Middle frontal gyrus (tissue), 1 donor: ENCODE measurements around the gene POLR2E.
"Not testable (repeated sequence)": the region's sequence is repeated elsewhere in the genome, so short reads cannot be mapped to it uniquely, and the experiment has no call there.

ENCODE experiments used
- DNase-seq: peaks from one replicate; pipeline ENCODE4 v3.0.0-alpha.2; 2015; ENCODE audit warnings: low spot score; ENCODE audit errors: extremely low spot score

The POLR2E gene

GRCh38 chr19:1094978-1095701 is at the start of gene POLR2E:
Gene POLR2E (minus strand): TSS chr19:1095375. CDS start chr19:1095315, 60 bp downstream.
- DNase-seq, result peak; percentile 98

DNA sequence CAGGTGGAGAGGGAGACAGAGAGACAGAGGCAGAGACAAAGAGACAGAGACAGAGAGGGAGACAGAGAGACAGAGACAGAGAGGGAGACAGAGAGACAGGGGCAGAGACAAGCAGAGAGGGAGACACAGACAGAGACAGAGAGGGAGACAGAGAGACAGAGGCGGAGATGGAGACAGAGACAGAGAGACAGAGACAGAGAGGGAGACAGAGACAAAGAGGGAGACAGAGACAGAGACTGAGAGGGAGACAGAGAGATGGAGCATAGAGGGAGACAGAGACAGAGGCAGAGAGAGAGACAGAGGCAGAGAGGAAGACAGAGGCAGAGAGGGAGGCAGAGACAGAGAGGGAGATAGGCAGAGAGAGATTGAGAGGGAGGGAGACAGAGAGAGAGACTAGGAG is 49.6 kb upstream of the POLR2E start:
- no peak for DNase-seq

DNA sequence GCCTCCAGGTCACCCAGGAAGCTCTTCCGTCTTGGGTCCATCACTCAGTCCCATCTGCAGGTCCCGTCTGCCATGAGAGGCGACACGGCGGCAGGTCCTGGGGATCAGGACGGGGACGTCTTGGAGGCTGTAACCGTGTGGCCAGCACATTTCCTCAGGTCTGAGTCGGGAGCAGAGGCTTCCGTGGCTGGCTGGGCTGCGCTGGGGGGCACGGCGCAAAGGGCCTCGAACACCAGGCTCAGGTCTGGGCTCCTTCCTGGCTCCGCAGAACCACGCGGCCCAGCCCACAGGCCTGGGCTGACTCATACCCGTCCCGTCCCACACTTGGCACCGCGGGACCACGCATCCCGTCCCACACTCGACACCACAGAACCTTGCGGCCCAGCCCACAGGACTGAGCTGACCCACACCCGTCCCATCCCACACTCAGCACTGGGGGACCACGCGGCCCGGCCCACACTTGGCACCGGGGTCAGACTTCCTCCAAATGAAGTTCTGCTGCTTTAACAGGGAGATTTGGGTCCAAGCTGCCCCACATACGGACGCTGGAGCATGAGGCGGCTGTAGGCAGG is 48.7 kb upstream of the POLR2E start:
- no peak for DNase-seq

GRCh38 chr19:1141944-1142343 is 46.8 kb upstream of the POLR2E start:
- no peak for DNase-seq

DNA sequence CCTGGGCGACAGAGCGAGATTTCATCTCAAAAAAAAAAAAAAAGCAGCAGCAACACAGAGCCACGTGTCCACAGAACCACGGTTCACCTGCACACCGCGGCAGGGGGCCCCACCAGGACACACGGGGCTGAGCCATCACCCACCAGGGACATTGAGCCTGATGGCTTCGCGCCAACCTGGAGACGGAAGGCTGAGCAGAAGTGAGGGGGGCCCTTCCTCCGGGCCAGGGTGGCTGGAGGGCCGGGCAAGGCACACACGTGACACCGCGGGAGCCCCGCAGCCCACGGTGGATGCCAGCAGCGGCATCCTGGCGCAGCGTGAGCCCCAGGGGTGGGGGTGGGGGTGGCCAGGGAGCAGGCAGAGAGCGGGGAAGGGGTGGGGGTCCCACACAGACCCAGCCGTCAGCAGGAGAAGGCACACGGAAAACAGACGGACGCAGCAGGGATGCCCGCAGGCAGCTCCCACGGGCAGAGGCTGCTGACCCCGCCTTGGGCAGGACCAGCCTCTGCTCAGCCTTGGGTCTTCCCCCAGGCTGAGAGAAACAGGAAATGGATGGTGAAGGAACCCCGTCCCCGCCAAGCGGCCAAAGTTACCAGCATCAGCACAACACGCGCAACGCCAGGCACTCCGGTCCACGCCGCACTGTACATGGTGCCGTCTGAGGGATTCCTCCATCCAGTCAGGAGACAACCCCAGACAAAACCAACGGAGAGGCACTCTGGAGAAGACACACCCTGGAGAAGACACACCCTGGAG is 45.3 kb upstream of the POLR2E start:
- DNase-seq, result no peak

- DNase-seq, result no peak
Observed at GRCh38 chr19:1139126-1139525, 44.0 kb upstream of the POLR2E start.

DNA sequence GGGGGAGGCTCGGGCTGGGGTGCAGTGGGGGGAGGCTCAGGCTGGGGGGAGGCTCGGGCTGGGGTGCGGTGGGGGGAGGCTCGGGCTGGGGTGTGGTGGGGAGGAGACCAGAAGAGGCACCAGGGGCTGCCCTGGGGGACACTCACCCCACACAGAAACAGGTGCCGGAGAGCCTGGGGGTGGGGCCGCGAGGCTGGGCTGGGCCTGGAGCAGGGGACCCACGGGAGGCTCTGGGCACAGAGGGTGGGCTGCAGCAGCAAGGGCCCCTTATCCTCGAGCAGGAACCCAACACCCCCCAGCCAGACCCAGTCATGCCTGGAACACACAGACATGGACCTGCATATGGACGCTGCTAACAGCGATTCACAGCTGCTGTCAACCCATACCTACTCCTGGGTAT is 42.9 kb upstream of the POLR2E start:
- DNase-seq, result no peak

DNA sequence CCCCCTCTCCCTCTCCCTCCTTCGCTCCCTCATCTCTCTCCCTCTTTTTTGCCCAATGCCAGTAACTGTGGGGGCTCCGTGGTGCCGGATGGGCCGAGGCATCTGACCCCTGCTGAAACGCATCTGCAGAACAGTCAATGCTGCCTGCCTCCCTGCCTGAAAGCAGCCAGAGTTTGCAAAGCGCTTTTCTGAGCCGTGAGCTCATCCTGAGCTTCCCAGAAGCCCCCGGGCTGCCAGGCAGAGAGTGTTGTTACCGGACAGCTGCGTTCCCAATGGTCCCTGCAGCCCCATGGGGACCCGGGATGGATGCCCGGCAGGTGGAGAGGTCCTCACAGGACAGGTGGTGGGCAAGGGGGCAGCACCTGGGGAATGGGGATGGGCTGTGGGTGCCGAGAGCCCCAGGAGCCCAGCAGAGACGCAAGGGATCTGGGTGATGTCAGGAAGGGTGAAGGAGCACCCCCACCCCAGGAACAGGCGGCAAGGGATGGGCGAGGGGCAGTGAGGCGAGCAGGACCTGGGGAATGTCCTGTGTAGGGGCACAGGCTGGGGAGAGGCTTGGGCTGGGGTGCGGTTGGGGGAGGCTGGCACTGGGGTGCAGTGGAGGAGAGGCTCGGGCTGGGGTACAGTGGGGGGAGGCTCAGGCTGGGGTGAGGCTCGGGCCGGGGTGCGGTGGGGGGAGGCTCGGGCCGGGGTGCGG is 41.6 kb upstream of the POLR2E start:
- no peak for DNase-seq

- no peak for DNase-seq
Observed at GRCh38 chr19:1136201-1136600, 41.0 kb upstream of the POLR2E start.

GRCh38 chr19:1135454-1135853 is 40.3 kb upstream of the POLR2E start:
- no peak for DNase-seq

- DNase-seq, result no peak
Observed at GRCh38 chr19:1134431-1134830, 39.3 kb upstream of the POLR2E start.

DNA sequence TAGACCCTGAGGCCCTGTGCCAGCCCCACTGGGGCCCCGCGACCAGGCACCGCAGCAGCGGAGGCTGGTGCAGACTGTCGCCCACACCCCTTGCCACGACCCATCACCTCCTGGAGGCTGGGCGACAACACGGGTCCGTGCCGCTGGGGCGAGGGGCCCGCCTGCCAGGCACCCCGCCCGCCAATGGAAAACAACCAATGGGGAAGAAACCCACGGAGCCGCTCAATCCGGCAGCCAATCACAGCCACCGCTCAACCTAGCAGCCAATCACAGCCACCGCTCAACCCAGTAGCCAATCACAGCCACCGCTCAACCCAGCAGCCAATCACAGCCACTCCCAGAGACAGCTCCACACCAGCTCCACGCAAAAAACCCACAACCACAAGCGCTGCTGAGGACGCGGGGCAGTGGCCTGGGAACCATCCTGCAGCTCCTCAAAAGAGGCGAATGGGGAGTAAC is 38.3 kb upstream of the POLR2E start:
- no peak for DNase-seq

DNA sequence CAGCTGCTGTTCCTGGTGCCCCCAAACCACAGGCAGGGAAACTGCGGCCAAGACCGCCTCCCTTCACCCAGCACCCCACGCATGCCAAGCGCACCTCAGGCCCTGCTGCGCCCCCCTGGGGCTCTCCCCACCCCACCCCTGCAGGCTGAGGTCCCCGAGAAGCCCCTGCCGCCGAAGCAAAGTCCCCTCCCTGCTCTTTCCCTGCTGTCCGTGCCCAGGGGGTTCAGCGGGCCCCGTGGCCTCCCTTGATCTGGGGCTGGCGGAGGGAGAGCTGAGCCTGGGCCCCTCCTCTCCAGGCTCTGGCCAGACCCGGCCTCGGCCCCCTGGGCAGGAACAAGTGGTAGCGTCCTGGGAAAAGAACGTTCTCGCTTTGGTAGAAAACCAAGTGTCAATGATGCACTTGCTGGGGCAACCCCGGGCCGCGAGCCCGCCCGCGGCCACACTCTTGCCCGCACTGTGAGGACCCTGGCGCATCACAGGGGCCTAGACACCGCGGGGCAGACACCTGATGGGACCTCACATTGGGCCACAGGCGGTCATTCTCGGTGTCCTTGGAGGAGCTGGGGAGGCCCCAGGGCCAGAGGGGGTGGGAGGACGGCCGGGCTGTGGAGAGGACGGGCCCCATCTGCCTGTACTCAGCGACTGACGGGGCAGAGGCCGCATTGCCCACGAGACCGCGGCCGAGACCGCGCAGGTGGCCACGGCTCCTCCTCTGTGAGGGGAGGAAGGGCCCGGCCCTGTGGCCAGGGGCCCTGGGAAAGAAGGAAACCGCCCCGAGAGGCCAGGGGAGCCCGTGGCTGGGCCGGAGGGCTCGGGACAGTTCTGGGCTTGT is 37.6 kb upstream of the POLR2E start:
- DNase-seq, result no peak

DNA sequence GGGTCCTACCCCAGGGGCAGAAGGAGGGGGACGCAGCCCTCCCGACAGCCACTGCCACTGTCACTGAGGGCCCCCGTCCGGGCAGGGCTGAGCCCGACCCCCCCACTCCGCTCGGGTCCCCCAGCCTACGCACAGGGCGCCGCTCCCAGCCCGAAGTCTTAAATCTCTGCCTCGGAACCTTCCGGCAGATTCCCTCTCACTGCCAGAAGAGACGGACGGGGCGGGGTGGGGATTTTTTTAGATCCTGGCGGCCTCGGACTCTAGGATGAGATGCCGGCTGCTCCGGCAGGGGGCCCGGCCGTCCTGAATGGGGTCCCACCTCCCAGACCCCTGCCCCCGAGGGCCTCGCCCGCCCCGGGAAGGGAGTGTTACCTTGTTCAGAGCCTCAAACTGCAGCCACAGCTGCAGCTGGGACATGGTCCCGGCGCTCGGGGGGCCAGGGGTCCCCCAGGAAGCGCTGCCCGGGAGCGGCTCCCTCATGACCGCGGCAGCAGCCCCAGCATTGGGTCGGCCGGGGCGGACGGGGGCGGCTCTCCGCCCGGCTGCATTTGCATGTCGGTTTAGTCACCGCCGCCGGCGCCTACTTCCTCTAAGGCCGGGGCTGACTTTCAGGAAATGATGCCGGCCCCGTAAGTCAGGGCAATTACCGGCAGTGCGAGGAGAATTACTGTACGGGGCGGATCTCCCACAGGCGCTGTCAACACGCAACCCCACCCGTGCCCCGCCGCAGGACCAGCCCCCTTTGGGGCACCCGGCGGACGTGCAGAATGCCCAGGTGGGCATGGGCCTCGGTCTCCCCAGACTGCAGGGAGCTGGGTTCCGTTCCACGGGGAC is 36.8 kb upstream of the POLR2E start:
- no peak for DNase-seq

DNA sequence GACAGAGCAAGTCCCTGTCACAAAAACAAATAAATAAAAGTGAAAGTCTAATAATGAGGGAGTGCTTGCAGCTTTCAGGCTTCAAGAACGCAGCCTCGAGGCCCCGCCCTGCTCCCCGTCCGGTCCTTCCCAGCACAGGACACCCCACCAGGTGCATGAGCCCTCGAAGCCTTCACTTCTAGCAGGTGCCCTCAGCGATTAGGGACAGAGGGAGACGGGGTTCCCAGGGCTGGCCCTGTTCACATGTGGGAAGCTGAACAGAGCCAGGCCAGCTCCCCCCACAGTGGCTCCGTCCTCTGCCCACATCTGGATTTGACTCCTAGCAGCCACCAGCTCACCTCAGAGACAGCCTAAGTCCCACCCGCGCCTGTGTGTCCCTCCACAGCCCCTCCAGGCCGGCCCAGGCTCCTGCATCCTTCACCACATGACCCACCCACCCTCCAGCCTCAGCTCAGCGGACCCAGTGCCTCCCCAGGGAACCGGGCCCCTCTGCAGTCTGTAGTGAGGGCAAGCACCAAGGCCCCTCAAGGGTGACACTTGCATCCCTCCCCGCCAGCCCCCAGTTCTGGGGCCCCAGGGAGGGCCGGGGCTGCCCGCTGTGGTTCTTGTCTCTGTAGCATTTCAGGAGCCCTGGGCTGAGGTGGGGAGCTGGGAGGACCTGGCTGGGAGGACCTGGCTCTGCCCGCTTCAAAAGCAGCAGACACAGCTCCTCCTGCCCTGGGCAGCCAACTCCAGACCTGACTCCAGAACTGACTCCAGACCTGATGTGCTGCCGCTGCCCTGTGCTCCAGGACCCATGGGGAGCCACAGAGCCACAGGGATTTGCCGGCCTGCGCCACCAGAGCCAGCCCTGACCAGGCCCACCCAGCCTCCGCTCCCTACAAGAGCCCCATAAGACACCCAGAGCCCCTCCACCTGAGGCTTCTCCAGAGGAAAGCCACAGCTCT is 35.9 kb upstream of the POLR2E start:
- DNase-seq, result no peak

DNA sequence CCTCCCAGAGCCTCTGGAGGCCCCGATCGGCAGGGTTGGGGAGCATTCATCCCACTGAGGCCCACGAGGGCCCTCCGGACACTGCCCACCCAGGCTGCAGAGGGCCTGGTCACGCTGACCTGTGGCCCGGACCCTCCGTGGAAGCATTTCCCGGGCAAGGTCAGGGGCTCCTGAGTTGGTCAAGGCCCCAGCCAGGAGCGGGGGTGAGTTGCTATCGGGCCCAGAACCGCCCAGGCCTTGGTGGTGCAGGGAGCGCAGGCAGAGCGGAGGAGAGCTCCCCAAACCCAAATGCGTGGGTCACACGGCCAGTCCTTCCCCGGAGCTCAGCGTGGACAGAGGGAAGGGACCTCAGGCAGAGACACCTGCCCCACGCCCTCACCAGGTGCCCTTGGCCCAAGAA is 34.4 kb upstream of the POLR2E start:
- no peak for DNase-seq

DNA sequence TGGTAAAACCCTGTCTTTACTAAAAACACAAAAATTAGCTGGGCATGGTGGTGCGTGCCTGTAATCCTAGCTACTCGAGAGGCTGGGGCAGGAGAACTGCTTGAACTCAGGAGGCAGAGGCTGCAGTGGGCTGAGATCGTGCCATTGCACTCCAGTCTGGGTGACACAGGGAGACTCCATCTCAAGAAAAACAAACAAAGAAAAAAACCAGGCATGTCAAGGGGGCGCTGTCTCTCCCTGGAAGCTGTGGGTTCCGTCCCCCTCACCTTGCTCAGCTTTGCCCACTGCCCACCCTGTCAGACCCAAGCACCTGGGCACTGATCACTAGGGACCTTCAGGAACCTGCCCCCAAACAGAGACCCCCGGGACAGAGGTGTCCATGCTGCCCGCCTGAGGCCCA is 33.9 kb upstream of the POLR2E start:
- not testable (repeated sequence) for DNase-seq

GRCh38 chr19:1128106-1128505 is 32.9 kb upstream of the POLR2E start:
- DNase-seq, result no peak
